Measurements from ENCODE around the gene CERS3. TPM values are rescaled to one million over a fixed set of nuclear protein-coding genes. Genes with fewer than 3 reads are reported as not detected.

CERS3 gene
- total RNA-seq, 4 donors from 2014 or later: 105 to 191 (median 149) TPM

- WGBS, 2 donors: 61 to 66% methylated on average over 2 of the region's 2 CpGs
- intact Hi-C loops (cut with DNase I; ENCODE audit: low total_unique reads): no loop called here
- no peak for TF ChIP-seq POLR2A (IDR thresholded peaks at IDR 0.05)
- no peak for TF ChIP-seq CTCF (IDR thresholded peaks at IDR 0.05)
- no peak overlapping the region for H3K4me3 ChIP-seq (ENCODE audit: low read depth, poor library complexity, severe bottlenecking)
- peak; percentile 83 to 91 for DNase-seq (ENCODE audit: low spot score in 2 of 2)
Observed at GRCh38 chr15:100559330-100559729, 30.6 kb upstream of the CERS3 start.

- 96 to 98% methylated on average over 41 to 43 of the region's 50 CpGs for WGBS, 2 donors
- intact Hi-C loops (cut with DNase I; ENCODE audit: low total_unique reads): no loop called here
- H3K4me3 ChIP-seq (ENCODE audit: low read depth, poor library complexity, severe bottlenecking): no peak overlapping the region
- no peak for TF ChIP-seq CTCF (IDR thresholded peaks at IDR 0.05)
- no peak for TF ChIP-seq POLR2A (IDR thresholded peaks at IDR 0.05)
- no peak for DNase-seq (ENCODE audit: low spot score in 2 of 2)
Observed at GRCh38 chr15:100558771-100559254, 30.1 kb upstream of the CERS3 start.

- TF ChIP-seq CTCF (IDR thresholded peaks at IDR 0.05) (no peak), POLR2A (IDR thresholded peaks at IDR 0.05) (no peak)
- WGBS, 2 donors: 95 to 98% methylated on average over 16 of the region's 16 CpGs
- intact Hi-C loops (cut with DNase I; ENCODE audit: low total_unique reads): no loop called here
- H3K4me3 ChIP-seq (ENCODE audit: low read depth, poor library complexity, severe bottlenecking): no peak overlapping the region
- DNase-seq (ENCODE audit: low spot score in 2 of 2): no peak
Observed at GRCh38 chr15:100553468-100553867, 24.7 kb upstream of the CERS3 start.

GRCh38 chr15:100547961-100548360 lies 19.2 kb upstream of the CERS3 start:
- intact Hi-C loops (cut with DNase I; ENCODE audit: low total_unique reads): no loop called here
- TF ChIP-seq CTCF (IDR thresholded peaks at IDR 0.05) (no peak), POLR2A (IDR thresholded peaks at IDR 0.05) (no peak)
- 68 to 74% methylated on average over 5 of the region's 5 CpGs for WGBS, 2 donors
- DNase-seq (ENCODE audit: low spot score in 2 of 2): no peak
- H3K4me3 ChIP-seq (ENCODE audit: low read depth, poor library complexity, severe bottlenecking): no peak overlapping the region

GRCh38 chr15:100544946-100545345 lies 16.2 kb upstream of the CERS3 start:
- no peak overlapping the region for H3K4me3 ChIP-seq (ENCODE audit: low read depth, poor library complexity, severe bottlenecking)
- TF ChIP-seq CTCF (IDR thresholded peaks at IDR 0.05) (no peak), POLR2A (IDR thresholded peaks at IDR 0.05) (no peak)
- DNase-seq (ENCODE audit: low spot score in 2 of 2): no peak
- 86 to 87% methylated on average over 6 of the region's 6 CpGs for WGBS, 2 donors
- intact Hi-C loops (cut with DNase I; ENCODE audit: low total_unique reads): no loop called here

GRCh38 chr15:100544338-100544841 lies 15.6 kb upstream of the CERS3 start:
- no peak overlapping the region for H3K4me3 ChIP-seq (ENCODE audit: low read depth, poor library complexity, severe bottlenecking)
- WGBS, 2 donors: 65 to 72% methylated on average over 13 to 39 of the region's 57 CpGs
- TF ChIP-seq POLR2A (IDR thresholded peaks at IDR 0.05) (no peak), CTCF (IDR thresholded peaks at IDR 0.05) (no peak)
- intact Hi-C loops (cut with DNase I; ENCODE audit: low total_unique reads): no loop called here
- DNase-seq (ENCODE audit: low spot score in 2 of 2): no peak

All from lower leg skin (tissue), 4 donors.